HFFc6 (cell line): Measurements from ENCODE around the gene DCLK2. TPM values are rescaled to one million over a fixed set of nuclear protein-coding genes. Genes with fewer than 3 reads are reported as not detected.

ENCODE experiments used
- DNase-seq: peaks from one replicate; pipeline ENCODE4 v3.0.0-alpha.2; 2018
- H3K27ac Mint-ChIP-seq: 2 replicates; pipeline ENCODE4 v1.8.0; 2020; ENCODE audit warnings: mild to moderate bottlenecking, mixed read lengths
- H3K27me3 Mint-ChIP-seq: 2 replicates; pipeline ENCODE4 v1.8.0; 2021; ENCODE audit warnings: mild to moderate bottlenecking, moderate library complexity, mixed read lengths; ENCODE audit not compliant: insufficient read depth
- H3K36me3 Mint-ChIP-seq: 2 replicates; pipeline ENCODE4 v1.8.0; 2021; ENCODE audit warnings: low read depth, mixed read lengths
- H3K4me1 Mint-ChIP-seq: 2 replicates; pipeline ENCODE4 v1.8.0; 2020; ENCODE audit warnings: low read depth, mixed read lengths
- H3K4me3 Mint-ChIP-seq: 2 replicates; pipeline ENCODE4 v1.8.0; 2020; ENCODE audit warnings: mild to moderate bottlenecking, moderate library complexity, mixed read lengths
- H3K9me3 Mint-ChIP-seq: 2 replicates; pipeline ENCODE4 v1.8.0; 2020; ENCODE audit warnings: mild to moderate bottlenecking, mixed read lengths
- total RNA-seq, 6 experiments: library from RNA; stranded (reverse); fragmentation: NEBNext Ultra II Directional; extraction: Animal tissue kit (Norgen Biotek cat#: 25700); gene quantifications; 2 replicates in 1 of 6; 3 replicates in 5 of 6; pipeline ENCODE4 v1.2.3, GENCODE V29; 2021
- TF ChIP-seq, protein P1 (sequence below): fragments of 200-600 bp; sonication (generic); IDR thresholded peaks from 2 replicates; pipeline ENCODE4 v1.5.0; 2021; ENCODE audit warnings: antibody characterized with exemption, mild to moderate bottlenecking

DCLK2 gene
- total RNA-seq, 6 experiments from 2014 or later = 36.7 to 53.7 (median 38.4) TPM

DNA sequence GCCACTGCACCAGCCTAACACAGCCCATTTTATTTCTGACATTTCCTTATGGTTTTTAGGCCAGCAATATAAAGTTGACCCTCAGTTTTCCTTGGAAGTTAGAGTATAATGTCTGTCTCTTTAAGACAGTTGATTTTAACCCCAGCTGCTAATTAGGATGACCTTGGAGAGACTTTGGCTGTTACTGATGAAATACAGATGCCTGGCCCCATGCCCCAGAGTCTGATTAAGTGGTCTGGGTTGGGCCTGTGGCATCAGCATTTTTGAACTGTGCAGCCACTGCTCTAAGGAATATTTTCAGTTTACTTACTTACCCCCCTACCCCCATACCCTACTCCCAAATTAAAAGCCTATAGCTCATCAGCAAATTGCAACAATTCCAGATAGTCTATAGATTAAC lies 85.8 kb downstream of the DCLK2 start:
- TF ChIP-seq, protein P1, sequence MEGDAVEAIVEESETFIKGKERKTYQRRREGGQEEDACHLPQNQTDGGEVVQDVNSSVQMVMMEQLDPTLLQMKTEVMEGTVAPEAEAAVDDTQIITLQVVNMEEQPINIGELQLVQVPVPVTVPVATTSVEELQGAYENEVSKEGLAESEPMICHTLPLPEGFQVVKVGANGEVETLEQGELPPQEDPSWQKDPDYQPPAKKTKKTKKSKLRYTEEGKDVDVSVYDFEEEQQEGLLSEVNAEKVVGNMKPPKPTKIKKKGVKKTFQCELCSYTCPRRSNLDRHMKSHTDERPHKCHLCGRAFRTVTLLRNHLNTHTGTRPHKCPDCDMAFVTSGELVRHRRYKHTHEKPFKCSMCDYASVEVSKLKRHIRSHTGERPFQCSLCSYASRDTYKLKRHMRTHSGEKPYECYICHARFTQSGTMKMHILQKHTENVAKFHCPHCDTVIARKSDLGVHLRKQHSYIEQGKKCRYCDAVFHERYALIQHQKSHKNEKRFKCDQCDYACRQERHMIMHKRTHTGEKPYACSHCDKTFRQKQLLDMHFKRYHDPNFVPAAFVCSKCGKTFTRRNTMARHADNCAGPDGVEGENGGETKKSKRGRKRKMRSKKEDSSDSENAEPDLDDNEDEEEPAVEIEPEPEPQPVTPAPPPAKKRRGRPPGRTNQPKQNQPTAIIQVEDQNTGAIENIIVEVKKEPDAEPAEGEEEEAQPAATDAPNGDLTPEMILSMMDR = no peak
- H3K9me3 Mint-ChIP-seq = peaks cover 3% of the 10 kb centered on the region; the same call in 1 of the 2 replicates
- H3K4me1 Mint-ChIP-seq = peaks cover 90% of the 10 kb centered on the region
- peak overlapping the region; percentile 30; the same call in 1 of the 2 replicates for H3K4me3 Mint-ChIP-seq
- peaks cover 17% of the 10 kb centered on the region for H3K27me3 Mint-ChIP-seq
- peak overlapping the region; percentile 29 for H3K27ac Mint-ChIP-seq
- H3K36me3 Mint-ChIP-seq = peaks cover 86% of the 10 kb centered on the region
- no peak for DNase-seq

DNA sequence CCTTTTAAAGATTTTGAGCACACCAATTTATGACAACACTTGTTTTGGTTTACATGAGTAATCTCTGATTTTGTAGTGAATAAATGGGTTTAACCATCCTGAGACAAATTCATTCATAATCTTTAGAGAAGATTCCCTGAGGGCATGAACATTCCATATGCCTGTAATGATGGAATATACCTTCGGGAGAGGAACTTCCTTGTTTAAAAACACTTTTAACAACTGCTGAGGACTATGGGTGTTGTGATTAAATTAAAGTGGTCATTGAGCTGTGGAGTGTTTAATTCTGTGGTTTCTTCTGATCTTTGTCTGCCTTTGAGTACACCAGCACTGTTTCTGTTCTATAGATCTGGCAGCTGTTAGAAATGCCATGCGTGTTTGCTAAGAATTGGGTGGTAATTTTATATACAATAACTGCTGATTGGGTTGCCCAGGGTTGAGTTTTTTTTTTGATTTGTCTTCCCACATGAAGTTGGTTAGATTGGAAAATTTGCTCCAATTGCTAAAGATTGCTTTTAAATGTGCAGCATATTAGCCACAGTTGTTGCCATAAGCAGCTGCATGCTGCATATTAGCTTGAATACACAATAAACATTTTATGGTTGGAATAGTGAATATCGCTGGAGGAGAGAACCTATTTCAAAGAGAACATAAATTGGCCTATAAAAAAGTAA lies 86.8 kb downstream of the DCLK2 start:
- H3K4me3 Mint-ChIP-seq = peak overlapping the region; percentile 15; the same call in 1 of the 2 replicates
- H3K27ac Mint-ChIP-seq = peak overlapping the region; percentile 56
- H3K27me3 Mint-ChIP-seq = peaks cover 21% of the 10 kb centered on the region
- peaks cover 85% of the 10 kb centered on the region for H3K36me3 Mint-ChIP-seq
- peaks cover 3% of the 10 kb centered on the region; the same call in 1 of the 2 replicates for H3K9me3 Mint-ChIP-seq
- TF ChIP-seq, protein P1 = no peak
- DNase-seq = no peak
- peaks cover 90% of the 10 kb centered on the region for H3K4me1 Mint-ChIP-seq

DNA sequence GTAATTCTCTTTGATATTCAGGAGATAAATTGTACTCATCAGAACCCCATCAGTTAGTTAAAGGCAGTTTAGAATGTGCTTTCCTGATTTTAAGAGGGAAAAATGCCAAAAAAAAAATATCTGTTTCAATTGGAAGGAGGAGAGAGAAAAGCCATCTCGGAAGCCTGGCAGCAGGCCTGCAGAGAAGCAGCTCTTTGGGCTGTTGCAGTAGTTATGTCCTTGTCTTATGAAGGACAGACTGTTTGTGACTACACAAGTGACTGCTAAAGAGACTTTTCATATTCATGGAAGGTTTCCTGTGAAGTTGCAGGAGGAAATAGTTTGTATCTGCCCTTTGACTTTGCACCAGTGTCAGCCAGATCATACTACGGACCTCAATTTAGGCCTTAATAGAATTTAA lies 88.8 kb downstream of the DCLK2 start:
- Mint-ChIP-seq H3K4me1 (peaks cover 91% of the 10 kb centered on the region), H3K36me3 (peaks cover 85% of the 10 kb centered on the region), H3K27ac (peak overlapping the region; percentile 60), H3K27me3 (peaks cover 31% of the 10 kb centered on the region), H3K4me3 (peak overlapping the region; percentile 52; the same call in 1 of the 2 replicates), H3K9me3 (peaks cover 15% of the 10 kb centered on the region)
- DNase-seq = no peak
- TF ChIP-seq, protein P1 = no peak

DNA sequence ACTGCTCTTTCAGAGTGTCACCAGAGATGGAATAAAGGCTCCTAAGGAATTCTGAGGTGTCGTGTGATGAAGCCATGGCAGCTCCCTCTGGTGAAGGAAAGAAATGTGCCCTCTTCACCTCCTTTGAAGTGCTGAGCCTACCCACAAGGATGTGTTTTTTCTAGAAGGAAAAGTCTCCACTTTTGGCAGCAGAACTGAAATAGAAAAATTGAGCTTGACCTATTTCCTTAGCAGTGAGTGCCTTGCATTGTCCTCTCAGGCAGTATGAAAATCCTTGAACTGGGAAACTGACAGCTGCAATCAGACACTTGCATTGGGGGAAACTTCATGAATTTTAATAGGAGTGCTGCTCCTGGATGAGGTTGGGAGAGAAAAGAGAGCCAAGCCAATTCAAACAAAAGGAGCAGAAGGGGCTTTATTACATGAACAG lies 95.2 kb downstream of the DCLK2 start:
- Mint-ChIP-seq H3K9me3 (peaks cover 22% of the 10 kb centered on the region), H3K27me3 (peaks cover 35% of the 10 kb centered on the region), H3K4me1 (peaks cover 91% of the 10 kb centered on the region), H3K27ac (peak overlapping the region; percentile 68), H3K4me3 (peak overlapping the region; percentile 6; the same call in 1 of the 2 replicates), H3K36me3 (peaks cover 66% of the 10 kb centered on the region)
- TF ChIP-seq, protein P1 = no peak
- no peak for DNase-seq

DNA sequence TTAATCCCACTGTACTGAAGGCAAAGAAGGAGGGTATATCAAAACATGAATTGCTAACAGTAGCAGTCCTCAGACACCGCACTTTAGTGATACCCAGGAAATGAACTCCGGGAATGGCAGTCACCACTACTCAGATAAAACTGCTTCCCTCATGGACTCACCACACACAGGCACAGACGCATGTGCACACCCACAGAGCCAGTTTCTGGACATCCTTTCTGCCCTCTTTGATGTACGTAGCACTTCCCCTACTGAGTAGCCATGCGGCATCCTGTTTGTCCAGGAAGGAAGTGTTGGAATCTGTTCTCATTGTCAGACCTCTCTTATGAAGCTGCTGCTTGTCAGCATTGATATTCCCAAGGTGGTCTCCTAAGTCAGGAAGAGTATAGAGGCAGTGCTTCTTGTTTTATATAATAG lies 95.7 kb downstream of the DCLK2 start:
- Mint-ChIP-seq H3K27me3 (peaks cover 35% of the 10 kb centered on the region), H3K36me3 (peaks cover 64% of the 10 kb centered on the region)

More for the DNA sequence above, 95.7 kb downstream of the DCLK2 start:
- TF ChIP-seq, protein P1 = no peak
- peak overlapping the region; percentile 68 for H3K27ac Mint-ChIP-seq
- H3K4me1 Mint-ChIP-seq = peaks cover 90% of the 10 kb centered on the region
- no peak for DNase-seq
- peaks cover 22% of the 10 kb centered on the region for H3K9me3 Mint-ChIP-seq
- H3K4me3 Mint-ChIP-seq = peak overlapping the region; percentile 6; the same call in 1 of the 2 replicates
